Liver (tissue), 3 donors: Measurements from ENCODE around the gene SURF1.

Experiments
- FOXA1 ChIP-seq: IDR thresholded peaks from 2 replicates; pipeline ENCODE4 v1.6.1; 2016; ENCODE audit warnings: antibody characterized with exemption
- HNF4G ChIP-seq: IDR thresholded peaks from 2 replicates; pipeline ENCODE4 v1.6.1; 2016; ENCODE audit warnings: antibody characterized with exemption
- SP1 ChIP-seq: IDR thresholded peaks from 2 replicates; pipeline ENCODE4 v1.6.1; 2018; ENCODE audit warnings: antibody characterized with exemption, mild to moderate bottlenecking
- TF ChIP-seq, protein P1 (sequence below): fragments of 150-350 bp; IDR thresholded peaks from 2 replicates; pipeline ENCODE4 v1.5.1; 2017; ENCODE audit warnings: improper control_type of control experiment, low read depth, low read length; ENCODE audit not compliant: missing input control
- TF ChIP-seq, protein P2 (sequence below): IDR thresholded peaks from 2 replicates; pipeline ENCODE4 v1.6.1; 2016; ENCODE audit warnings: antibody characterized with exemption, mild to moderate bottlenecking
- donor health status: healthy.
- donor health status: healthy.

DNA sequence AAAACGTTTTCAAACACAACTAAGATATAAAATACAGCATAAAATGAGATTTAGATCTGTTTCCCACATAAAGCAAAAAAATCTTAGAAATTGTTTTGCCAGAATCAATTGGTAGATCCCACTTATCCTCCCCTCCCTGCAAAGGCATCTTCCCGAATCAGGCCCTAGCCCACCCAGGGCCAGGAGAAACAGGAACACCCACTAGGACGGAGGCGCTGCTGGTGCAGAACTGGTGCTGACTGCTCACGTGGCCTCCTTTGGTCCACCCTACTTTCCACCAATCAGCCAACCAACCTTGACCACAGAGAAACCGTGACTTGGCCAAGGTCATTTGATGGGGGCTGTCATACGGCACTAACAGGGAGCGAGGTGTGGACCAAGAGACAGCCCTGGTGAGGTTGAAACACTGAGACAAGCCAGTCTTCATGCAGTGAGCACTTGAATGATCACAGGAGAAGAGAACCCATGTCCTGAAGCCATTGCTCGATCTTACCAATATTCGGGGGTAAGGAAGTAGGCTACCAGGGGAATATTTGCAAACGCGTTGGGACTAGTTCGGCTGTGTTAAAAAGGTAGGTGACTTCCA lies 5.3 kb upstream of the SURF1 start:
- TF ChIP-seq, protein P1, sequence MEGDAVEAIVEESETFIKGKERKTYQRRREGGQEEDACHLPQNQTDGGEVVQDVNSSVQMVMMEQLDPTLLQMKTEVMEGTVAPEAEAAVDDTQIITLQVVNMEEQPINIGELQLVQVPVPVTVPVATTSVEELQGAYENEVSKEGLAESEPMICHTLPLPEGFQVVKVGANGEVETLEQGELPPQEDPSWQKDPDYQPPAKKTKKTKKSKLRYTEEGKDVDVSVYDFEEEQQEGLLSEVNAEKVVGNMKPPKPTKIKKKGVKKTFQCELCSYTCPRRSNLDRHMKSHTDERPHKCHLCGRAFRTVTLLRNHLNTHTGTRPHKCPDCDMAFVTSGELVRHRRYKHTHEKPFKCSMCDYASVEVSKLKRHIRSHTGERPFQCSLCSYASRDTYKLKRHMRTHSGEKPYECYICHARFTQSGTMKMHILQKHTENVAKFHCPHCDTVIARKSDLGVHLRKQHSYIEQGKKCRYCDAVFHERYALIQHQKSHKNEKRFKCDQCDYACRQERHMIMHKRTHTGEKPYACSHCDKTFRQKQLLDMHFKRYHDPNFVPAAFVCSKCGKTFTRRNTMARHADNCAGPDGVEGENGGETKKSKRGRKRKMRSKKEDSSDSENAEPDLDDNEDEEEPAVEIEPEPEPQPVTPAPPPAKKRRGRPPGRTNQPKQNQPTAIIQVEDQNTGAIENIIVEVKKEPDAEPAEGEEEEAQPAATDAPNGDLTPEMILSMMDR: no peak
- TF ChIP-seq SP1 (no peak), HNF4G (no peak), FOXA1 (no peak)
- TF ChIP-seq, protein P2, sequence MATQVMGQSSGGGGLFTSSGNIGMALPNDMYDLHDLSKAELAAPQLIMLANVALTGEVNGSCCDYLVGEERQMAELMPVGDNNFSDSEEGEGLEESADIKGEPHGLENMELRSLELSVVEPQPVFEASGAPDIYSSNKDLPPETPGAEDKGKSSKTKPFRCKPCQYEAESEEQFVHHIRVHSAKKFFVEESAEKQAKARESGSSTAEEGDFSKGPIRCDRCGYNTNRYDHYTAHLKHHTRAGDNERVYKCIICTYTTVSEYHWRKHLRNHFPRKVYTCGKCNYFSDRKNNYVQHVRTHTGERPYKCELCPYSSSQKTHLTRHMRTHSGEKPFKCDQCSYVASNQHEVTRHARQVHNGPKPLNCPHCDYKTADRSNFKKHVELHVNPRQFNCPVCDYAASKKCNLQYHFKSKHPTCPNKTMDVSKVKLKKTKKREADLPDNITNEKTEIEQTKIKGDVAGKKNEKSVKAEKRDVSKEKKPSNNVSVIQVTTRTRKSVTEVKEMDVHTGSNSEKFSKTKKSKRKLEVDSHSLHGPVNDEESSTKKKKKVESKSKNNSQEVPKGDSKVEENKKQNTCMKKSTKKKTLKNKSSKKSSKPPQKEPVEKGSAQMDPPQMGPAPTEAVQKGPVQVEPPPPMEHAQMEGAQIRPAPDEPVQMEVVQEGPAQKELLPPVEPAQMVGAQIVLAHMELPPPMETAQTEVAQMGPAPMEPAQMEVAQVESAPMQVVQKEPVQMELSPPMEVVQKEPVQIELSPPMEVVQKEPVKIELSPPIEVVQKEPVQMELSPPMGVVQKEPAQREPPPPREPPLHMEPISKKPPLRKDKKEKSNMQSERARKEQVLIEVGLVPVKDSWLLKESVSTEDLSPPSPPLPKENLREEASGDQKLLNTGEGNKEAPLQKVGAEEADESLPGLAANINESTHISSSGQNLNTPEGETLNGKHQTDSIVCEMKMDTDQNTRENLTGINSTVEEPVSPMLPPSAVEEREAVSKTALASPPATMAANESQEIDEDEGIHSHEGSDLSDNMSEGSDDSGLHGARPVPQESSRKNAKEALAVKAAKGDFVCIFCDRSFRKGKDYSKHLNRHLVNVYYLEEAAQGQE: no peak
